Measurements from ENCODE around the gene FAM107B.

DNA sequence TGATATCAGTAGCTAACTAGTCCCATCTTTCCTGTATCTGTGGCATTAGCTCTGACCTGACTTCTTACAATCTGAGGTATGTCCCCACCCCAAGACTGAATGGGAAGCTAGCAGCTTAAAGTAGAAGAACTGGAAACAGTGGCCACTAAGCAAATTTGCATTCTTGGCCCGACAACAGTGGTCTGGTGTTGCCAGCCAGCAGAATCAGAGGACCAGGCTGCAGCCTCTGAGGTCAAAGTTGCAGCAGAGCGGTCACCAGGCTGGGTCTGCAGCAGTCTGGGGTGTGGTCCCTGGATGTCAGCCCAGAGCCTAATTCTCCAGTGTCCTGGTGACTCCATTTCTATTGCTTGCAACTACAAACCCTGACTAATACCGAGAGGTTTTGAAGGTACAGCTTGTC is 26.3 kb downstream of the FAM107B start:
- TF ChIP-seq, protein P1, sequence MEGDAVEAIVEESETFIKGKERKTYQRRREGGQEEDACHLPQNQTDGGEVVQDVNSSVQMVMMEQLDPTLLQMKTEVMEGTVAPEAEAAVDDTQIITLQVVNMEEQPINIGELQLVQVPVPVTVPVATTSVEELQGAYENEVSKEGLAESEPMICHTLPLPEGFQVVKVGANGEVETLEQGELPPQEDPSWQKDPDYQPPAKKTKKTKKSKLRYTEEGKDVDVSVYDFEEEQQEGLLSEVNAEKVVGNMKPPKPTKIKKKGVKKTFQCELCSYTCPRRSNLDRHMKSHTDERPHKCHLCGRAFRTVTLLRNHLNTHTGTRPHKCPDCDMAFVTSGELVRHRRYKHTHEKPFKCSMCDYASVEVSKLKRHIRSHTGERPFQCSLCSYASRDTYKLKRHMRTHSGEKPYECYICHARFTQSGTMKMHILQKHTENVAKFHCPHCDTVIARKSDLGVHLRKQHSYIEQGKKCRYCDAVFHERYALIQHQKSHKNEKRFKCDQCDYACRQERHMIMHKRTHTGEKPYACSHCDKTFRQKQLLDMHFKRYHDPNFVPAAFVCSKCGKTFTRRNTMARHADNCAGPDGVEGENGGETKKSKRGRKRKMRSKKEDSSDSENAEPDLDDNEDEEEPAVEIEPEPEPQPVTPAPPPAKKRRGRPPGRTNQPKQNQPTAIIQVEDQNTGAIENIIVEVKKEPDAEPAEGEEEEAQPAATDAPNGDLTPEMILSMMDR (IDR thresholded peaks at IDR 0.05) = no peak
- no peak for TF ChIP-seq POLR2A (IDR thresholded peaks at IDR 0.05)

Measured in adrenal gland (tissue), 5 donors.